Prostate gland (tissue), 2 donors: Measurements from ENCODE around the gene ARHGAP5. TPM values are rescaled to one million over a fixed set of nuclear protein-coding genes. Genes with fewer than 3 reads are reported as not detected.
"Not testable (repeated sequence)": the region's sequence is repeated elsewhere in the genome, so short reads cannot be mapped to it uniquely, and the experiment has no call there.

Experiments used
- DNase-seq: peaks from one replicate; pipeline ENCODE4 v3.0.0-alpha.2; 2019; ENCODE audit warnings: low spot score
- H3K27ac ChIP-seq, 2 donors: fragments of 200-600 bp; sonication (generic); 2 replicates each; pipeline ENCODE4 v1.5.1; 2017 to 2019
- H3K27me3 ChIP-seq: fragments of 200-600 bp; sonication (generic); replicated peaks from 2 replicates; pipeline ENCODE4 v1.5.1; 2019; ENCODE audit not compliant: insufficient read depth
- H3K36me3 ChIP-seq, 2 donors: fragments of 200-600 bp; sonication (generic); 1 replicate in 1 of 2; 2 replicates in 1 of 2; pipeline versions ENCODE4 v1.5.1 to v1.8.1; 2017 to 2019
- H3K4me1 ChIP-seq: fragments of 200-600 bp; sonication (generic); replicated peaks from 2 replicates; pipeline ENCODE4 v1.5.1; 2019
- H3K4me3 ChIP-seq, 2 donors: fragments of 200-600 bp; sonication (generic); 2 replicates each; pipeline ENCODE4 v1.5.1; 2017 to 2019
- H3K9me3 ChIP-seq: fragments of 200-600 bp; sonication (generic); 2 replicates; pipeline ENCODE4 v1.5.1; 2017
- POLR2A ChIP-seq: fragments of 450-650 bp; IDR thresholded peaks from one replicate; pipeline ENCODE4 v1.6.1; 2016; ENCODE audit warnings: antibody characterized with exemption, mild to moderate bottlenecking
- POLR2AphosphoS5 ChIP-seq: sonication (generic); formaldehyde crosslinking; IDR thresholded peaks from one replicate; pipeline ENCODE4 v1.6.1; 2017; ENCODE audit warnings: antibody characterized with exemption
- WGBS: methylation state at CpG from one replicate; pipeline ENCODE4 v1.1.5; 2018; 5-methylcytosine and 5-hydroxymethylcytosine counted together
- intact Hi-C: fragments of 100-400 bp; cut with DNase I; formaldehyde crosslinking; loops from one replicate; pipeline ENCODE4 v1.14.2; 2022
- total RNA-seq, 2 donors: library from RNA; depleted of rRNA; stranded (reverse); fragments of >200 nt; gene quantifications; one replicate each; pipeline ENCODE4 v1.1.0, GENCODE V29; 2016
- TF ChIP-seq, protein P1 (sequence below), 4 experiments: fragments of 200-600 bp in 2 of 4; fragments of 450-650 bp in 2 of 4; sonication (generic) in 2 of 4; IDR thresholded peaks; 1 replicate in 3 of 4; 2 replicates in 1 of 4; pipeline ENCODE4 v1.5.1; 2016 to 2019; ENCODE audit warnings: antibody characterized with exemption in 4 of 4, mild to moderate bottlenecking in 2 of 4, moderate library complexity in 2 of 4

ARHGAP5 gene
- total RNA-seq, 2 donors from 2014 or later: 83.3 to 112 TPM

DNA sequence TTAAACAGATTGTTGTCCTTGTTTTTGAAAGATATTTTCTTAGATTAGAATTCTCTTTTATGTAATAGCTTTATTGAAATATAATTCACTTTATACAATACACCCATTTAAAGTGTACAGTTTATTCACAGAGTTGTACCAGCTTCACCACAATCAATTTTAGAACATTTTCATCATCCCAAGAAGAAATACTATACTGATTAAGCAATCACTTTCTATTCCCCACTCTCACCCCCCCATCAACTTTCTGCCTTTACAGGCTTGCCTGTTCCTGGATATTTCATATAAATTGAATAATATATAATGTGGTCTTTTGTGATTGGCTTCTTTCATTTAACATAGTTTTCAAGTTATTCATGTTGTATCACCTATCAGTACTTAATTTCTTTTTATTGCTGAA, 44.4 kb downstream of the ARHGAP5 start:
- intact Hi-C loops: no loop called here
- no peak for TF ChIP-seq POLR2AphosphoS5
- TF ChIP-seq, protein P1, sequence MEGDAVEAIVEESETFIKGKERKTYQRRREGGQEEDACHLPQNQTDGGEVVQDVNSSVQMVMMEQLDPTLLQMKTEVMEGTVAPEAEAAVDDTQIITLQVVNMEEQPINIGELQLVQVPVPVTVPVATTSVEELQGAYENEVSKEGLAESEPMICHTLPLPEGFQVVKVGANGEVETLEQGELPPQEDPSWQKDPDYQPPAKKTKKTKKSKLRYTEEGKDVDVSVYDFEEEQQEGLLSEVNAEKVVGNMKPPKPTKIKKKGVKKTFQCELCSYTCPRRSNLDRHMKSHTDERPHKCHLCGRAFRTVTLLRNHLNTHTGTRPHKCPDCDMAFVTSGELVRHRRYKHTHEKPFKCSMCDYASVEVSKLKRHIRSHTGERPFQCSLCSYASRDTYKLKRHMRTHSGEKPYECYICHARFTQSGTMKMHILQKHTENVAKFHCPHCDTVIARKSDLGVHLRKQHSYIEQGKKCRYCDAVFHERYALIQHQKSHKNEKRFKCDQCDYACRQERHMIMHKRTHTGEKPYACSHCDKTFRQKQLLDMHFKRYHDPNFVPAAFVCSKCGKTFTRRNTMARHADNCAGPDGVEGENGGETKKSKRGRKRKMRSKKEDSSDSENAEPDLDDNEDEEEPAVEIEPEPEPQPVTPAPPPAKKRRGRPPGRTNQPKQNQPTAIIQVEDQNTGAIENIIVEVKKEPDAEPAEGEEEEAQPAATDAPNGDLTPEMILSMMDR (IDR thresholded peaks at IDR 0.05): no peak
- no peak for TF ChIP-seq POLR2A
- Histone ChIP-seq H3K4me3 (no peak overlapping the region), H3K9me3 (no peaks in the 10 kb centered on the region), H3K4me1 (no peaks in the 10 kb centered on the region), H3K27me3 (no peaks in the 10 kb centered on the region), H3K27ac (no peak overlapping the region), H3K36me3 (no peaks in the 10 kb centered on the region)
- no peak for DNase-seq

DNA sequence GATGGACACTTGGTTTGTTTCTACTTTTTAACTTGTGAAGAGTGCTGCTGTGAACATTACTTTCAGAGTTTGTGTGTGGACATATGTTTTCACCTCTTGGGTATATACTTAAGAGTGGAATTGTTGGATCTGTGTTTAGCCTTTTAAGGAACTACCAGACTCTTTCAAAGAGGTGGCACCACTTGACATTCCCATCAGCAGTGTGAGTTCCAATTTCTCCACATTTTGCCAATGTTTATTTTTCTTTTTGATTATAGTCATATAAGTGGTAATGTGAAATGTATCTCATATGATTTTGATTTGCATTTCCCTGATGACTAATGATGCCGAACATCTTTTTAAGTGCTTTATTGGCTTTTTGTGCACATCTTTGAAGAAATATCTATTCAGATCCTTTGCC, 44.8 kb downstream of the ARHGAP5 start:
- Histone ChIP-seq H3K27me3 (no peaks in the 10 kb centered on the region), H3K4me1 (no peaks in the 10 kb centered on the region), H3K36me3 (no peaks in the 10 kb centered on the region), H3K9me3 (no peaks in the 10 kb centered on the region), H3K27ac (no peak overlapping the region), H3K4me3 (no peak overlapping the region)
- DNase-seq: no peak
- intact Hi-C loops: no loop called here
- WGBS: 82% methylated on average over 1 of the region's 1 CpG
- TF ChIP-seq, protein P1 (IDR thresholded peaks at IDR 0.05): no peak
- TF ChIP-seq POLR2A (no peak), POLR2AphosphoS5 (no peak)

DNA sequence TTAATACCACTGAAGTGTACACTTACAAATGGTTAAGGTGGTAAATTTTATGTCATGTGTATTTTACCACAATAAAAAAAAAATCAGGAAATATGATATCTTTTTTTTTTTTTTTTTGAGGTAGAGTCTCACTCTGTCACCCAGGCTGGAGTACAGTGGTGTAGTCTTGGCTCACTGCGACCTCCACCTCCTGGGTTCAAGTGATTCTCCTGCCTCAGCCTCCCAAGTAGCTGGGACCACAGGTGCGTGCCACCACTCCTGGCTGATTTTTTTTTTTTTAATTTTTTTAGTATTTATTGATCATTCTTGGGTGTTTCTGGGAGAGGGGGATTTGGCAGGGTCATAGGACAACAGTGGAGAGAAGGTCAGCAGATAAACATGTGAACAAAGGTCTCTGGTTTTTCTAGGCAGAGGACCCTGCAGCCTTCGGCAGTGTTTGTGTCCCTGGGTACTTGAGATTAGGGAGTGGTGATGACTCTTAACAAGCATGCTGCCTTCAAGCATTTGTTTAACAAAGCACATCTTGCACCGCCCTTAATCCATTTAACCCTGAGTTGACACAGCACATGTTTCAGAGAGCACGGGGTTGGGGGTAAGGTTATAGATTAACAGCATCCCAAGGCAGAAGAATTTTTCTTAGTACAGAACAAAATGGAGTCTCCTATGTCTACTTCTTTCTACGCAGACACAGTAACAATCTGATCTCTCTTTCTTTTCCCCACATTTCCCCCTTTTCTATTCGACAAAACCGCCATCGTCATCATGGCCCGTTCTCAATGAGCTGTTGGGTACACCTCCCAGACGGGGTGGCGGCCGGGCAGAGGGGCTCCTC, 50.0 kb downstream of the ARHGAP5 start:
- H3K27me3 ChIP-seq, H3K36me3 ChIP-seq, H3K4me3 ChIP-seq, DNase-seq, H3K4me1 ChIP-seq, H3K9me3 ChIP-seq, H3K27ac ChIP-seq: not testable (repeated sequence)
- 89% methylated on average over 9 of the region's 13 CpGs for WGBS
- intact Hi-C loops: loop anchor here (5.0 kb wide), 1 partner anchor 960 kb away; no protein-coding TSS in a partner anchor

DNA sequence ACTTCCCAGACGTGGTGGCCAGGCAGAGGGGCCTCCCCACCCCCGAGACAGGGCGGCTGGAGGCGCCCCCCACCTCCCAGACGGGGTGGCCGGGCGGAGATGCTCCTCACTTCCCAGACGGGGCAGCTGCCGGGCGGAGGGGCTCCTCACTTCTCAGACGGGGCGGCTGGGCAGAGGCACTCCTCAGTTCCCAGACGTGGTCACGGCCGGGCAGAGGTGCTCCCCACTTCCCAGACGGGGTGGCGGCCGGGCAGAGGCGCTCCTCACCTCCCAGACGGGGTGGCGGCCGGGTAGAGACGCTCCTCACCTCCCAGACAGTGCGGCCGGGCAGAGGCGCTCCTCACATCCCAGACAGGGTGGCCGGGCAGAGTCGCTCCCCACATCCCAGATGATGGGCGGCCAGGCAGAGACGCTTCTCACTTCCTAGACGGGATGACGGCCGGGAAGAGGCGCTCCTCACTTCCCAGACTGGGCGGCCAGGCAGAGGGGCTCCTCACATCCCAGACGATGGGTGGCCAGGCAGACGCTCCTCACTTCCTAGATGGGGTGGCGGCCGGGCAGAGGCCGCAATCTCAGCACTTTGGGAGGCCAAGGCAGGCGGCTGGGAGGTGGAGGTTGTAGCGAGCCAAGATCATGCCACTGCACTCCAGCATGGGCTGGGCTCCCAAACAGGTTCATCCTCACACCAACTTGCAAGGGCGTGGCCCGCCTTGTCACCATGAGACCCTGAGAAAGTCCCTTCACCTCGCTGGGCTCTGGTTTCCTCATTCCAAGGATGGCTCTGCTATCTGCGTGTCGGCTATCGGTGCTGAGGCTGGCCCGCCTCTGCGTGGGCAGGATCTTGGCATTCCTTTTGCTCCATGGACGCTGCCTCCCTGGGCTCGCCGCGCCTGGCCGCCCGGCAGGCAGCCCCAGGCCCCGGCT, 50.9 kb downstream of the ARHGAP5 start:
- DNase-seq, H3K4me1 ChIP-seq, H3K9me3 ChIP-seq, H3K36me3 ChIP-seq, H3K27me3 ChIP-seq, H3K4me3 ChIP-seq, H3K27ac ChIP-seq: not testable (repeated sequence)
- intact Hi-C loops: loop anchor here (5.0 kb wide), 1 partner anchor 961 kb away; no protein-coding TSS in a partner anchor
- 97% methylated on average over 57 of the region's 57 CpGs for WGBS

DNA sequence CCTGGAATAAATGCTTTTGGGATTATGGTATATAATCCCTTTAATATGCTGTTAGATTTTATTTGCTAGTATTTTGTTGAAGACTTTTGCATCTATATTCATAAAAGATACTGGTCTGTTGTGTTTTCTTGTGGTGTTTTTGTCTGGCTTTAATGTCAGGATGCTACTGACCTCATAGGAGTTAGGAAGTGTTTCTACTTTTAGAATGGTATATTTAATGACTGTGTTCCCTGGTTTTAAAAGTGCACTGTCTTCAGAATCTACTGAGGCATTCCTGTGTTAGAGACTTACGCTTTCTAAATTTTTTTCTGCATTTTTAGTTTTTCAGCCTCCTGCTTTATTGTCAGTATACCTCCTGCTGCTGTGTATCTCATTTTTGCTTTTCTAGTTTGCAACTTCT, 51.6 kb downstream of the ARHGAP5 start:
- Histone ChIP-seq H3K27ac (no peak overlapping the region), H3K4me1 (no peaks in the 10 kb centered on the region), H3K36me3 (no peaks in the 10 kb centered on the region), H3K27me3 (no peaks in the 10 kb centered on the region), H3K9me3 (no peaks in the 10 kb centered on the region), H3K4me3 (no peak overlapping the region)
- intact Hi-C loops: loop anchor here (5.0 kb wide), 1 partner anchor 961 kb away; no protein-coding TSS in a partner anchor
- DNase-seq: no peak
- WGBS: 88% methylated on average over 1 of the region's 1 CpG
- TF ChIP-seq, protein P1 (IDR thresholded peaks at IDR 0.05): no peak
- TF ChIP-seq POLR2A: no peak
- TF ChIP-seq POLR2AphosphoS5: no peak
